IPS DF 4.7 (cell line): Measurements from ENCODE around the gene SESN2.

Experiments
- DNase-seq: peaks from one replicate; pipeline ENCODE4 v3.0.0-alpha.2; 2013; ENCODE audit warnings: low spot score; ENCODE audit errors: extremely low read depth

Gene SESN2, protein sequence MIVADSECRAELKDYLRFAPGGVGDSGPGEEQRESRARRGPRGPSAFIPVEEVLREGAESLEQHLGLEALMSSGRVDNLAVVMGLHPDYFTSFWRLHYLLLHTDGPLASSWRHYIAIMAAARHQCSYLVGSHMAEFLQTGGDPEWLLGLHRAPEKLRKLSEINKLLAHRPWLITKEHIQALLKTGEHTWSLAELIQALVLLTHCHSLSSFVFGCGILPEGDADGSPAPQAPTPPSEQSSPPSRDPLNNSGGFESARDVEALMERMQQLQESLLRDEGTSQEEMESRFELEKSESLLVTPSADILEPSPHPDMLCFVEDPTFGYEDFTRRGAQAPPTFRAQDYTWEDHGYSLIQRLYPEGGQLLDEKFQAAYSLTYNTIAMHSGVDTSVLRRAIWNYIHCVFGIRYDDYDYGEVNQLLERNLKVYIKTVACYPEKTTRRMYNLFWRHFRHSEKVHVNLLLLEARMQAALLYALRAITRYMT

GRCh38 chr1:28259252-28259933 lies at the start of gene SESN2:
Gene SESN2, plus strand, starts transcription at chr1:28259518. Its CDS starts 330 bp downstream, at chr1:28259848.
- DNase-seq = peak; percentile 86

GRCh38 chr1:28209700-28210099 lies 49.6 kb upstream of the SESN2 start:
- DNase-seq = no peak

DNA sequence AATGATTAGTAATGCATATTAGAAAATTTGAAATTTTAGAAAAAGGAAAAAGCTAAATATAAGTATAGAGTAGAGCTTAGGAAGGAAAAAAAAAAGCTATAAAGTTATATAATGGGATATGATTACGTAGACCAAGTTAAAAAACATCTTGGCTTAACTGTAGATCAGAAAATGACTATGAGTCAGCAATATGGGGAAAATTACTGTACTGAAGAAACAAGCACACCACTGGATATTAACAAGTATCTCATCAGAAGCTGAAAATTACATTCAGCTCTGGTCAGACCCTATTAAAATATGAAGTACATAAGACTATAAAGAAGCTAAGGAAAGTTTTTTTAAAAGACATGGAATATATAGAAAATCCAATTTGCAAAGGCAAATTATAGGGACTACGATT lies 46.0 kb upstream of the SESN2 start:
- no peak for DNase-seq

GRCh38 chr1:28229089-28229488 lies 30.2 kb upstream of the SESN2 start:
- no peak for DNase-seq

DNA sequence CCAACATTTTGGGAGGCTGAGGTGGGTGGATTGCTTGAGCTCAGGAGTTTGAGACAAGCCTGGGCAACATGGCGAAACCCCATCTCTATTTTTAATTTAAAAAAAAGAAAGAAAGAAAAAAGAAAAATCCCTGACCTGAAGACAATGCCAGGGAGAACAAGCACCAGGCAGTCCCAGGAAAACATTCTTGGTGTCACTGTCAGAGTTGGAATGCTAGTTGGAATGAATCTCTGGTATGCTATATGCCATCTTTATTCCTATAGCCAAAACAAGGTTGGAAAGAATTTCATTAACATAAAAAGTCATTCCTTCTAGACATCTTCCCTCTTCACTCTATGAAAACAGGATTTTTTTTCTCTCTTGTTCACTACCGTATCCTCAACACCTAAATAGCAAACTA lies 29.3 kb upstream of the SESN2 start:
- DNase-seq = no peak

GRCh38 chr1:28232558-28233263 lies 26.6 kb upstream of the SESN2 start, which contains the start of gene DNAJC8:
Gene DNAJC8, minus strand, starts transcription at chr1:28233029. Its CDS starts 31 bp downstream, at chr1:28232998.
- peak; percentile 69 for DNase-seq

- DNase-seq = no peak
Measured at GRCh38 chr1:28233264-28233606, 26.1 kb upstream of the SESN2 start.

DNA sequence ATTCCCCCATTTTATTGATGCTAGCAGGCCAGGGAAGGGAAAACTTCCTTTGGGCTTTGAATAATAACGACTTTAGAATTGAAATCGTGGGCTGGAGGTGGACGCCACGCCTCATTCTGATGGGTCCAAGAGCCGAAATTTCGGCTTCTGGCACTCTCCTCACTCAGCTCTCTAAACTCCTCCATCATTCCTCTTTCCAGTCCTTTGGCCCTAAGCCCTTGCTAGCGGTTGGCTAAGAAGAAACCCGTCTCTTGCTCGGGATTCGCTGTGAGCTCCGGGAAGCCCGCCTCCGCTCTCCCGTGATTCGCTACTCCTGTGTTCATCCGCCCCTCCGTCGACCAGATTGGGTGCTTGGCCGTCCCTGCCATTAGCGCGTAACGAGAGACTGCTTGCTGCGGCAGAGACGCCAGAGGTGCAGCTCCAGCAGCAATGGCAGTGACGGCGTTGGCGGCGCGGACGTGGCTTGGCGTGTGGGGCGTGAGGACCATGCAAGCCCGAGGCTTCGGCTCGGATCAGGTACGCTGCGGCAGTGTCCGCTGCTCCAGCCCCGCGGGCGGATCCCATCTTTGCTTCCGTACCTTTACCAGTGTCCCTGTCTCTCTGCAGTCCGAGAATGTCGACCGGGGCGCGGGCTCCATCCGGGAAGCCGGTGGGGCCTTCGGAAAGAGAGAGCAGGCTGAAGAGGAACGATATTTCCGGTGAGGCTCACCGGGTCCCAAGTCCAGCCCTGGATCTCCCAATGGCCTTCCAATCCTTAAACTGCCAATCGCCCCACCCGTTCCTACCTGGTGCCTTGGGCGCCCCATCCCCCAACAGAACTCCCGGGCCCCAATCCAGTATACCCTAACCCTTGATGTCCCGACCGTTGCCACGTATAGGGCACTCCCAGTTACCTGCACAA lies 23.3 kb upstream of the SESN2 start, which contains the start of gene ATP5IF1:
Gene ATP5IF1, plus strand, starts transcription at position 370 of the 901 bp plus-strand sequence. Its CDS starts 60 bp downstream, at position 430.
- DNase-seq = peak; percentile 91

GRCh38 chr1:28236656-28237322 lies 22.5 kb upstream of the SESN2 start:
- no peak for DNase-seq

- no peak for DNase-seq
Measured at GRCh38 chr1:28239004-28239403, 20.3 kb upstream of the SESN2 start.

- DNase-seq = no peak
Measured at GRCh38 chr1:28240024-28240423, 19.3 kb upstream of the SESN2 start.

DNA sequence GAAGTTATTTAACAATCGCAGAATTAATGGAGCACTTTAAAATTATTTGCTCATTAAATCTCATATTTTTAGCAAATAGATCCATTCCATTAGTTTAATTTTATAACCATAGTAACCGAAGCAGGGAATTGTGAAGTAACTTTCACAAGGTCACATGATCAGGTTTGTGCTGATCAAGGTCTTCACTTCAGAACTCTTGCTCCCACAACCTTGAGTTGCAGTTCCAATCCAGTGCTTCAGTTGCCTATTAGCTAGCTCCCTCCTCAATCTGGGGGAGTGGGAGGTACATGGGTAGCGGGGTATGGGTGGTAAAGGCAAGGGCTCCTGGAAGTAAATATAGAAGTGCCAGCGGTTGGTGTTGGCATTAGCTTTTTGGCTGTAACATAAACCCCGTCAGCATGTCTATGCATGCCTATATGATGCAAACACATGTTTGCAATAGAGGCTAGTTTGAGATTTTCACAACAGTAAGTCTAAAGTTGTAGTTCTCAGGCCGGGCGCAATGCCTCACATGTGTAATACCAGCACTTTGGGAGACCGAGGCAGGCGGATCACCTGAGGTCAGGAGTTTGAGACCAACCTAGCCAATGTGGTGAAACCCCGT lies 17.6 kb upstream of the SESN2 start:
- no peak for DNase-seq

- no peak for DNase-seq
Measured at GRCh38 chr1:28243685-28244311, 15.5 kb upstream of the SESN2 start.

- DNase-seq = no peak
Measured at GRCh38 chr1:28244549-28245251, 14.6 kb upstream of the SESN2 start.

DNA sequence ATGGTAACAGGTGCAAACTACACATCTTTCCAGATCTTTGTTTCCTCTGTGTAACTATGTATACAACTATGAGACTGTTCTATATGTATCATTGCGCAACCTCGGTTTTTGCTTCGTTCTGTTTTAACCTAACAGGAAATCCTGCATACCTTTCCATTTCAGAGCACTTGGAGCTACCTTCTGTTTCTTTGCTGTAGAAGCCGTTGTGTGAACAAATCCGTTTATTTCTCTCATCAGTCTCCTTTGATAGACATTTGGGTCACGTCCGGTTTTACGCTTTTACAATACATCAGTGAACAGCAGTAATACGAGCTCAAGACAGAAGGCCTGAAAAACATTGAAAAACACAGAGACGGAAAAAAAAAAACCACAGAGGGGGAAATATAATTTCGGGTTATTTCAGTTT lies 12.9 kb upstream of the SESN2 start:
- no peak for DNase-seq

- no peak for DNase-seq
Measured at GRCh38 chr1:28247612-28248272, 11.6 kb upstream of the SESN2 start.

- DNase-seq = no peak
Measured at GRCh38 chr1:28248273-28249012, 10.9 kb upstream of the SESN2 start.
